NCI-H1092 treated with DMSO at 0.1 percent for 48 hours (cell line): ENCODE measurements around the gene SAPCD2.

Experiments
- DNase-seq: peaks from one replicate; lab custom pipeline; 2025; lab: John Stamatoyannopoulos, UW

The SAPCD2 gene

GRCh38 chr9:137017071-137017470, 53.3 kb downstream of the SAPCD2 start:
- no peak for DNase-seq

- no peak for DNase-seq
These were observed 53.9 kb downstream of the SAPCD2 start for GRCh38 chr9:137016436-137016835.

GRCh38 chr9:137015976-137016375, 54.4 kb downstream of the SAPCD2 start:
- DNase-seq = no peak

GRCh38 chr9:137015540-137015930, 54.8 kb downstream of the SAPCD2 start:
- DNase-seq = no peak

- no peak for DNase-seq
These were observed 55.4 kb downstream of the SAPCD2 start for GRCh38 chr9:137014776-137015539.

- DNase-seq = no peak
These were observed 56.2 kb downstream of the SAPCD2 start for GRCh38 chr9:137014166-137014565.

GRCh38 chr9:137013571-137013940, 56.8 kb downstream of the SAPCD2 start:
- no peak for DNase-seq

GRCh38 chr9:137012694-137013570, 57.4 kb downstream of the SAPCD2 start:
- DNase-seq = no peak
